ENCODE measurements around the gene KLHL30.
A peak's percentile ranks its signal among the peaks of the same experiment; 100 is the strongest.

KLHL30 gene

DNA sequence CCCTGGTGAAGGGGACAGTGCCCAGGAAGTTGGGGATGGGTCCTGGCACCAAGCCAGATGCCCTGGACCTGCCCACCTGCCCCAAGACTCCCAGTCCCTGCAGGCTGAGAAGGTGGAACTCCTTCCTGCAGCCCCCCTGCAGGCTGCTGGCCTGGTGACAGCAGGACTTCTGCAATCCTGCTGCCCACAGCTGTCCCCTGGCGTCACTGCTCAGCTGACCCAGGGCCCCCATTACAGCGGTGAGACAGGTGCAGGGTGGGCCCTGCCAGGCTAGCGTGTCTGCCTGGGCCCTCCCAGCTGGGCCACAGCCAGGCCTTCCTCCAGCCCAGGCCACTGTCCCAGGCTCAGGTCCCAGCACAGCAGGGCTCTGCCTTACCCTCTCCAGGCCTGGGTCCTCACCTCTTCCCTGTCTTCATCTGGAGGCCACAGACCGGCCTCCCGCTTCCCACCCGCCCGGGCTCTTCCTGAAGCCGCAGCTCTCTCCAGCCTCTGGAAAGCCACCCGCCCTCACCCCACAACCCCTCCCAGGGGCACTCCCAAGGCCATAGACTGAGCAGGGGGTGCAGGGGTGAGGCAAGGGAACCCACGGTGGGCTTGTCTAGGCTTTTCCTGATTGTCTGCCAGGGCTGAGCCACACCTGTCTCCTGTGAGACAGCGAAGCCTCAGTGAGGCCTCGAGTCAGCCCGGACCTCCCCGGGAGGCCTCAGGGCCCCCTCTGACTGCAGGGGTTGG lies 11.5 kb downstream of the KLHL30 start:
- DNase-seq (ENCODE audit: low read depth in 2 of 2): no peak

DNA sequence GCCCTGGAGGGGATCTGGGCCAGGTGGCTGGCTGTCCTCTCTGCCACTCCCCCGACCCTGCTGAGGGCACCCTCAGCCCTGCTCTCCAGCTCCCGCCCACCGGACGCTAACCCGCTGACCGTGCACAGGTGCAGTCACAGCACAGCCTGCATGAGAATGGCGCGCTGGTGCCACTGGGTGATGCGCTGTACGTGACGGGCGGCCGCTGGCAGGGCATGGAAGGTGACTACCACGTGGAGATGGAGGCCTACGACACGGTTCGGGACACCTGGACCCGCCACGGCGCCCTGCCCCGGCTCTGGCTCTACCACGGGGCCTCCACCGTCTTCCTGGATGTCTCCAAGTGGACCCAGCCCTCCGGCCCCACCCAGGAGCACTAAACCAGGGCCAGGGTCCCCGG lies 12.2 kb downstream of the KLHL30 start:
- DNase-seq (ENCODE audit: low read depth in 2 of 2): no peak

DNA sequence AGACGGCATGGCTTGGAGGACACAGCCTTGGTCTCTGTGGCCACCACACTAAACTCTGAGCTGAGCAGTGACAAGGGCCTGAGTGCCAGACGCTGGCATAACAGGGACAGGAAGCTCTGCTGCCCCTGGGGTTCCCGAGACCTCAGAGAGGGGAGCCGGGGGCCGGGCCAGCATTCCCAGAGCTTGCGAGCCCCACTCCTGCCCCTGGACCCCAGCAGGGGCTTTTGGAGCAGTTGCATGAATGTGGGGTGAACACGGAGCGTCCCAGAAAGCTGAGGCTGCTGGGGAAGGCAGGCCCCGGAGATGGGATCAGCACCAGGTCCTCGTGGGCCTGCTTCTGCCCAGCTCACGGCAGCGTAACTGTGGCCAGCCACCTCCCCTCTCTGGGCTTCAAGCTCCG lies 12.7 kb downstream of the KLHL30 start:
- DNase-seq (ENCODE audit: low read depth in 2 of 2): no peak

DNA sequence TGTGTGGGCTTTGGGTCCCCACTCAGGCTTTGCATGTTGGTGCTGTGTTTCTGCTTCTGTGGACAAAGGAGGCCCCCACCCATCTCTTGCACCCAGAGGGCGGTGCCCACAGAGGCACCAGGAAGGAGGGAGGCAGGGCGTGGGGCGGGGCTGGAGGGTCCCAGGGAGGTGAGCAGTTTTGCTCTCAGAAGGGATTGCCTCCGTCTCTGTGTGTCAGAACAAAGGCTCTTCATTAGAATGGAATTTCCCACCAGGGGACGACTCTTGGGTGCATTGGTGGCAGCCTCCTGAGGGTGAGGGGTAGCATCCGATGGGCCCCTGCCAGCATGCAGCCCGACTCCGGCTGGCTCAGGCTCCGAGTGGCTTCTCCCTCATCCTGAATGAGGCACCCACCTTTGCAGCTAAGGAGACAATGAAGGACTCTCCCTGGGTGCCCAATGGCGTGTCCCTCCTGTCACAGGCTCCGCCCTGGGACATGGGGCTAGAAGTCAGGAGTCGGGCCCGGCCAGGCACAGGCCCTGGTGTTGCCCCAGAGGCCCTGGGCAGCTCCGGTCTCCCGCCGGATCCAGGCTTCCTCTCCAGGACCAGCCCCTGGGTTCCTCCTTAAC lies 13.3 kb downstream of the KLHL30 start:
- DNase-seq (ENCODE audit: low read depth in 2 of 2): no peak

DNA sequence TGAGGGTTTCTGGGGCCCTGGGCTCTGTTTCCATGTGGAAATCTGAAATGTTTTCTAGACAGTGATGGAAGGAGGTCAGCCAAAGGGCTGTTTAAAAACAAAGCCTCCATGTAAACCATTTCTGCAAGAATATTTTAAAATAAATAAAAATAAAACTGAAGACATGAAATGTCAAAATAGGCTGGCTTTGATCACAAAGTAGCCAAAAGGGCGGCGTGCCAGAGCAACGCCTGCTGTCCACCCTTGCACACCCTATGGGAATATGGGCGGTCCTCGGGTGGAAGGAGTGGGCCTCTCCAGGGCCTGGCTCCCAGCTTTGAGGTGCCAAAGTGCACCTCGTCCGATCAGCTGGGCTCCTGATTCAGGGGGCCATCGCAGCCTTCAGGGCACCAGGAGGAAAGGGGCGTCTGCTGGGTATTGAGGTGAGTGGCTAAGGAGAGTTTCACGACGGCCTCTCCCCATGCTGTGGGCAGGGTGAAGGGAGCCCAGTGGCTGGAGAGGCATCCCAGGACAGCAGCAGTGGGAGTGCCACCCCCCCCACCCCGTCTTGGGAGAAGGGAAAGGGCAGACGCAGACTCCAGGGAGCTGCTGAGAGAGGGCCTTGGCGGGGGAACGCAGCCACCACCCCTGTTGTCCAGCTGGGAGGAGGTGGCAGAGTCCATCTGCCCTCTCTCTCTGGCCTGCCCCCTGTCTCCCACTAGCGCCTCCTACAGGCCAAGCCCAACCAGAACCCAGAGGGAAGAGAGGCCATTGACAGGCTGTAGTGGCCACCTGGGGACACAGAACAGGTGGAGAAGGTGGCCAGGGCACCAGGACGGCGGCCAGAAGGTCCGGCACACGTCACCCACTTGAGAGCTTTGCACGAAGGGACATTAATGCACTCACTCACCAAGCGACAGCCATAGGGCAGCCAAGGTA lies 14.6 kb downstream of the KLHL30 start:
- DNase-seq (ENCODE audit: low read depth in 2 of 2): no peak

DNA sequence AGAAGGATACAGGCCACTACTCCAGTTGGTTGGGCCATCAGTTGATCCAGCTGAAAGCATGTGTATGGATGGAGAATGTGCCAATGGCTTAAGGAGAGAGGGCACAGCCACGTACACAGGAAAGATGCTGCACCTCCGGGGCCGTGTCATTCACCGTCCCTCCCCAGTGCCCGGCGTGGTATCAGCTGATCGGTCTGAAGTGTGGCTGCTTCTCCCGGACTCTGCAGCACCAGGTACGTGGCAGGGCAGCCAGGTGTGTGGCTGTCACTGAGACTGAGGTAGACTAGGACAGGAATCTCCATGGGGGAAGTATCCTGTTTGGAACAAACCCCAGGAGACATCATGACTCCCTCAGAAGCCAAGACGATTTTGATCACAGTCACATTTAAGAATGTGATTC lies 16.1 kb downstream of the KLHL30 start:
- no peak for DNase-seq (ENCODE audit: low read depth in 2 of 2)

DNA sequence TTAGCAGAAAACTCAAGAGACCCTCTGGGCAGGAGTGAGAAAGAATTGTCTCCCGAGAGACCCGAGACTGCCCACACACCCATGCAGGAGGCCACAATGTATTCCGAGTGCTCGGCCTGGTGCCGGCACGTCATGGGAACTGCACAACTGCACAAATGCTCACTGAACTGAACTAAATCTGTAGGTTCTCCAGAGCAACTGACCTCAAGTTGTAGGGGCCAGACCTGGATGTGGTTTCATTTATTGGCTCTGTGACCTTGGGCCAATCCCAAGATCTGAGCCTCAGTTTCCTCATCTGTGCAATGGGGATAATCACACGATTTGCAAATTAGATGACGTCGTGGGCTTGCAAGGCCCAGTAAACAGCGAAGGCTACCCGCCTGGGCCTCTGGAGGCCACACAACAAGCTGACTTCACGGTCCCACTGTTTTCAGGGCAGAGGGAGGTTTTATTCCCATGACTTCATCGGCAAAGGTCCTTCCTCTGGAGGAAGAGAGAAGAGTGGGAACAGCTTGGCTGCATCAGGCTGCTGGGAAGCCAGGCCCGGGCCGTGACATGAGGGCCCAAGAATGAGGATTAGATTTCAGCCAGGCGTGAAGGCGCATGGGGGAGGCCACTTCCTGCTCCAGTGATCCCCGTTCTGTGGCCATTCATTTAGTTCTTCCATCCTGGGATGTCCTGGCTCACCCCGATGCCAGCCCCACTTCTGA lies 16.7 kb downstream of the KLHL30 start:
- no peak for DNase-seq (ENCODE audit: low read depth in 2 of 2)

DNA sequence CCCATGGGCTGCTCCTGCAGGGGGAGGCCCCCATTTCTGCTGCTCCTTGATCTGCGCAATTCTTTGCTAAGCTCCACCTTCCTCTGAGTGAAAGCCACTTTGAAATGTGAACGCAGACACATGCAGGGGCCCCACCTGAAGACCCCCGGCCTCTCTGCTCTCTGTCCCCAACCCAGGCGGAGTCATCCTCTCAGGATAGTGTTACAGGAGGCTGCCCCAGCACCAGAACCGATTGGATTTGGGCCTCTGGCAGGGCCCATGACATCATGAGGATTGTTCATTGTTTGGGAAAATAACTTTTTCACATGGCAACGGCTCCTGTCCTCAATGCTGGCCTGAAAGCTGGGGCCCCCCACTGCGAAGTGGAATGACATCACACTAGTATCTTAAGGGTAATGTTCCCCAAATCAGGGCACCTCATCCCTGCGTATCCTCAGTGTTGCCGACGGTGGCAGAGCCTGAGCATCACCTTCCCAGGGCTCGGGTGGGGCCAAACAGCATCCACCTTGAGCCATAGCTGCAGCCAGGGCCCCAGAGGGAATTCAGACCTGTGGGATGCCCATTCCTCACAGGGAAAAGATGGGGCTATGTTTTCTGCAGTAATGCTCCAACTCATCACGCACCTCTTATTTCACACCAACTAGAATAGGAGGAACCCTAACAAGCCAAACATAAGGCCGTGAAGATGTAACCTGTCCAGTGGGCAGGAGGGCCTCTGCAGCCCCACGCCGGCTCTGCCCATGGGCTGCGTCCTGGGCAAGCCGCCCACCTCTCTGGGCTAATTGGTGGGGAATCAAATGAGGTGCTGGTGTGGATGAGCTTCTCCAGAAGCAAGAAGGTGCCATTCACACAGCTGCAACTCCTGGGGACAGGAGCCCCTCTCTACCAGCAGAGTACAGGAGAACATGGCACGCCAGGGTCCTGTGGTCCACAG lies 17.6 kb downstream of the KLHL30 start:
- DNase-seq (ENCODE audit: low read depth in 2 of 2): no peak

DNA sequence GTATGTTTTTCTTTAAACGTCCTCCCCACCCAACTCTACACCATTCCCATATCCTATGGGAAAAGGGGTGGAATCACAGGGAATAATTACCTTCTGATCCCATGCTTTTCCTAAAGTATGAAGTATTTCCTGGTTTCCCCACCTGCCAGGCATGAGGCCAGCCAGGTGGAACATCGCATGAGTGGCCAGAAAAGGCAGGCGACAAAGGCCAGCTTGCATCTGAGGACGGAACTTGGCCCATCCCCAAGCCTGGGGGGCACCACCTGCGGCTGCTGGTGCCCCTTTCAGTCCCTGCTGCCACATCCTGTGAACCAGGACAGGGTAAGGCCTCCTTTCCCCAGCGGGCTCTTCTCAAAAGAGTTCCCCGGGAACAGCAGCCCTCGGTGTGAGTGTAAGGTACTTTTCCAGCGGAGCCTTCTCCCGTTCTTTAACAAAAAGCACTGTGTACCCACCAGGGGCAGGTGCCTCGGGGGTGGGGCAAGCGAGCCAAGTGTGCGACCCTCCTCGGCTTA lies 19.1 kb downstream of the KLHL30 start:
- no peak for DNase-seq (ENCODE audit: low read depth in 2 of 2)

DNA sequence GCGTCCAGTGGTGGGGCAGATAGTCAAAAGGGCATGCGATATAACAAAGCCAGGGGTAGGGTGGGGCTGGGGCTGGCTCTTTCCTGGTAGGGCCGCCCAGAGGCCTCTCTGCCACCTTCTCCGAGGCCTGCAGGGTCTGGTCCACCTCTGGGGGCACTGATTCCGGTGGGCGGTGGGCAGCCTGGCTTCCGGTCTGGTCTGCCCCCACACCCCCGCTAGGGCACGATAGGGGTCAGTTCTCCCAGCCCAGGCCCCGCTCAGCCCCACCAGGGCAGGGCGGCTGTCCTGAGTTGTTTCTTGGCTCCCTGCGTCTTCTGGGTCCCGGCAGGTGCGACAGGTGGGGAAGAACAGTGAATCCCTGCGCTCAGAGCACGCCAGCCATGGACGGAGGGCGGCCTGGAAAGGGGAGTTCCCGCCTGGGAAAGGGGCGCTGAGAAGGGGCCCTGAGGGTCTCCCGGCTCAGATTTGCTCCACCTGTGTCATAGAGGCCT lies 19.6 kb downstream of the KLHL30 start:
- no peak for DNase-seq (ENCODE audit: low read depth in 2 of 2)

DNA sequence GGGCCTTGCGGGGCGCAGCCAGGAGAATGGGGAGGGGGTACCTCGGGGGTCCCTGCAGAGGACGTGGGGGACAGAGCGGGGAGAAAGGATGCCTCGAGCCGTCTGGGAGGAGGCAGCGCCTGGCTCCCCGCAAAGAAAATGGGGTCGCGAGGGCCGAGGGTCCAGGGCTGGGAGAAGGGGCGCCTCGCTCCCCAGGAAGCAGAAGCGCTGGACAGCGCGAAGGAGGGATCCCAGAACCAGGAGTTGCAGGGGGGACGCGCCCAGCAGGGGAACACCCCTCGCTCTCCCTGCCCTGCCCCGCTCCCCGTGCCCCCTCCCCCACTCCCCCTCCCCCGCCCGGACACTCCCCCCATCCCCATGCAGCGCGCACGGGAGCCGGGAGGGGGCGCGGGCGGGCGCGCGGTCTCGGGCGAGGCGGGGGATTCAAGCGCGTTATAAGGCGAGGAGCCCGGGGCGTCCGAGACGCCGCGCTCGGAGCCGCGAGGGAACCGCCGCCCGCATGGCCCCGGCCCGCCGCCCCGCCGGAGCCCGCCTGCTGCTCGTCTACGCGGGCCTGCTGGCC lies 20.1 kb downstream of the KLHL30 start, which contains the start of gene ERFE:
ERFE (plus strand) TSS at position 462 of the 562 bp plus-strand sequence; CDS start at position 500, 38 bp downstream.
- peak; percentile 29 to 46 for DNase-seq (ENCODE audit: low read depth in 2 of 2)

DNA sequence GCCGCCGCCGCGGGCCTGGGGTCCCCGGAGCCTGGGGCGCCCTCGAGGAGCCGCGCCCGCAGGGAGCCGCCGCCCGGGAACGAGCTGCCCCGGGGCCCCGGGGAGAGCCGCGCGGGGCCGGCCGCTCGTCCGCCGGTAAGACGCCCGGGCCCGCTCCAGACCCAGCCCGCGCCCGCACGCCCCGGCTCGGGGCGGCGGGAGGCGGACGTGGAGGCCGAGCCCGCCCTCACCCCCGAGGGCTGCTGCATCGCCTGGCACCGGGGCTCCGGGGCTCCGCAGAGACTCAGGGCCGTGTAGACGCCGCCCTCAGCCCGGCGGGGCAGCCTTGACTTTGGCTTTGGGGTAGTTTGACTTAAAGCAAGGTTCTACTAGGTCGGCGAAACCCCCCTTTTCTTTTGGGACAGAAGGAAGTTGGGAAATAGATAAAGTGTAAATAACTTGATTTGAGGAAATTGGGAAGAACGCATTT lies 20.6 kb downstream of the KLHL30 start:
- DNase-seq (ENCODE audit: low read depth in 2 of 2): no peak

DNA sequence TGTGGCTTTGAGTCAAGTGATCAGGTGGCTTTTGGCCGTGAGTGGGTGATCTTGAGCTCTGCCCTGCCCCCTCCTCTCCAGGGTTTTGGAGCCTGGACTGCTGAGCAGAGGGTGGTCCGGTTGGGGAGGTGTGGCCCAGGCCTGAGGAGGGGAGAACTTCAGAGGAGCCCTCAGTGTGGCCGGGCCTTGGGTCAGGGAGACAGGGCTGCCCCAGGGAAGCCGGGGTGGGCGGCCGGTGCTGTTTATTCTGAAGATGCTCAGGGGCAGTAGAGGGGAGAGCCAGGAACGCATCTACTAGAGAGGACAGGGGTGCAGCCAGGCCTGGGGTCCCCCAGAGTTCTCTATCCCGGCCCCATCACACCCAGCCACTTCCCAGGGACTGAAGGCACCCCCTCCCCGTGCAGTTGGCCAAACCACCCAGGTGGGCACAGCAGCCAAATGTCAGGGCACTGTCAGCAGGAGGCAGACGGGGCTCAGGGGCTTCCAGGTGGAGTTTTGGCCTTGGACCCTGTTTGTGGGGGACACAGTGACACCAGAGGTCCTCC lies 21.3 kb downstream of the KLHL30 start:
- DNase-seq (ENCODE audit: low read depth in 2 of 2): no peak

DNA sequence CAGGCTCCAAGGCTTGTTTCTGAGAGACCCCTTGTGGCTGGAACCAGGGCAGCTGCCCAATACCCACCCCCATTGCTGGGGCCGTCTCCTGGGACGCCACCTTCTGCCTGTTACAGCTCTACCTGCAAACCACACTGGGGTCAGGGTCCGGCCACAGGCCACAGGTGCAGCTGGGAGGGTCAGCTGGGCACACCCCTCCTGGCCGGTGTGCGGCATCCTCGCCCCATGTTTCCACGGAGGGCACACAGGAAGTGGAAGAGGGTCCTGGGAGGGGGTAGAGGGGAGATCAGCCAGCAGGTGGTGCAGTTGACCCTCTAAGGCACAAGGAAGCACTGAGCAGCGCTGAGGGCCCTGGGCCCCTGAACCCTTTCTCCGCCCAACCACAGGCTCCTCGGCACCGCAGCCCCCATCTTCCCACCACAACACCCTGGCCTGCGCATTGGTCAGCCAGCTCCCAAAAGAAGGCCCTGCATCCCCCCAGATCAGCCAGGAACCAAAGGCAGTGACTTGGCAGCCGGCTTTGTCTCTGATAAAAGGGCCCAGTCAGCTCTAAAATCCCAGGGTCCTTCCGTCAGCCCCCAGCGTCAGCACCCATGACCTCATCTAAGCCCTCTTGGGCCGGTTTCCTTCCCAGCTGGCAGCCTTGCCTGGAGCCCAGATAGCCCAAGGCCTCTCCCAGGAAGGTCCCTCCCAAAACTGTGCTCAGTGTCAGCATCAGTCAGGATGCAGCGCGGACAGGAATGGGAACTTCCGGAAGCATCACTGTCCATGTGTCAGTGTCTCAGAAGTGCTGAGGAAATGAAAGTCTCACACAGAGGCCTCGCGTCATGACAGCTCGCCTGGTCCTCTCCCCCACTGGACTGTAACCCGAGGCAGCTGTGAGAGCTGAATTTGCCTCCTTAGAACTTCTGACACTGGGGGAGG lies 22.0 kb downstream of the KLHL30 start:
- DNase-seq (ENCODE audit: low read depth in 2 of 2): no peak

DNA sequence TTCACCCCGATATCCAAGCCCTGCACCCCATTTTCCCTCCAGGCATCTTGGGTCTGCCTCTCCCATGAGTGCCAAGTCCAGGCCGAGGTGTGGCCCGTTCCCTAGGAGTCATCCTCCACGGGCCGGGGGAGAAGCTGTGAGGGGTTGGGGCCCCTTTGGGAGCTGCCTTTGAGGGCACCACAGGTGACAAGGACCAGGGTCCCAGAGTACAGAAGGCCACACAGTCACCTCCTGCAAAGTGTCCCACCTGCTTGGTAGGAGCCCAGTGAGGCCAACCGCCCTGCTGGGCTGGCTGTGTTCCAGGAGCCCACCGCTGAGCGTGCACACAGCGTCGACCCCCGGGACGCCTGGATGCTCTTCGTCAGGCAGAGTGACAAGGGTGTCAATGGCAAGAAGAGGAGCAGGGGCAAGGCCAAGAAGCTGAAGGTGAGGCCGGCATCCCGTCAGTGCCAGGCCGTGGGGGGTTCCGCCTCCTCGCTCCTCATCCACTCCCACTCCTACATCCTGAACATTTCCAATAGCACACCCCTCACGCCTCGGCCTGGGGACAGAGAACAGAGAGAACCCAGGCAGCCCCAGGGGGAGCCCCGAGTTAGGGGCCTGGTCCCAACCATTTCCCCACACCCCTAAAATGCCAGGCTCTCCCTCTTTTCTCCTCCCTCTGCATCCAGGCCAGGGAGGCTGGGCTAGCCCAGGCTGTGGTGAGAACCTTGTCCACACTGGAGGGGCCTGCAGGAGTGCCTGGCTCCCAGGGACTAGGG lies 23.0 kb downstream of the KLHL30 start:
- no peak for DNase-seq (ENCODE audit: low read depth in 2 of 2)

DNA sequence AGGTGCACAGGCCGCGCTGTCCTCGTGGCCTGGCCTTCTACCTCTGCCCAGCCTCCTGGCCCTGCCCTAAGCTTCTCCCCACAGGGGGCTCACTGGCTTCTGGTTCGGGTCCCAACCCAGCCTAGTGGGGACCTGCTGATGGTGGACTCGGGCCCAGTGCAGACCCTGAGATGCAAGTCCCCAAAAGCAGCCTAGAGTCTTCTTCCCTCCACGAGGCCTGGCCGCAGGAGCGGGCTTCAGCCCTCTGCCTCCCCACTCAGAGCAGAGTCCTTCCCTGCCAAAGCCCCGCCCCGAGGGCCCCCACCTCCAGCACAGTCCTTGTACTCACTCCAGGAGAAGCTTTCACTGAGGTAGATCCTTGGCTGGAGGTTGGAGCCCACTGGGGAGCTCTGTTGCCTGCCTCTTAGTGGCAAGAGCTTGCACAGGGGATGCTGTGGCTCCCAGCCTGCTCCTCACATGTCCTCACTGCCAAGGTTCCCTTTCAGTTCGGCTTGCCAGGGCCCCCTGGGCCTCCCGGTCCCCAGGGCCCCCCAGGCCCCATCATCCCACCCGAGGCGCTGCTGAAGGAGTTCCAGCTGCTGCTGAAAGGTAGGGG lies 23.9 kb downstream of the KLHL30 start:
- DNase-seq (ENCODE audit: low read depth in 2 of 2): no peak

DNA sequence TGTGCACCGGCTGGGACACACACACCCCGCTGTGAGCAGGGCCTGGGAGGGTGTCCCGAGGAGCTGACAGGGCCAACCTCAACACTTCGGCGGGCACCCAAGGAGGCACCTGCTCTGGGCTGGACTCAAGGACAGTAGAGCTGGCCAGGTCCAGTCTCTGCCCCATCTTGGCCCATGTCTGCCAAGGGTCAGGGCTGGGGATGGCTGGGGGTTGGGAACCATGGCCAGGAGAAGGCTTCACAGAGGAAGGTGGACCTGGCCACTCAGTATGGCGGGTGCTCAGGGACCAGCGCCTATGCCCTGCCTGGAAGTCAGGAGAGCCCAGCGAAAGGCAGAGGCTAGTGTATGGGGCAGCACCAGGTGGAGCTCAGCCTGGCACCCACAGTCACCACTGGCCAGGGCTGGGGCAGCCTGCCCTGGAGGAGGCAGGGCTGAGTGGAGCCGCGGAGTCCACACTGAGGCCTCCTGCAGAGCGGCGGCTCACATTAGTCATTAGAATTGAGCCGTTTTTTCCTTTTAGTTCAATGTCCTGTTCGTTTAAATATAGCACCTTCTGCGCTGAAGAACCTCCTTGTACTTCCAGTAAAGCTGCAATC lies 24.5 kb downstream of the KLHL30 start:
- no peak for DNase-seq (ENCODE audit: low read depth in 2 of 2)
